GM12874 (cell line): ENCODE data around the gene ACAD9.
A peak's percentile ranks its signal among the peaks of the same experiment; 100 is the strongest.

ENCODE experiments used
- CTCF ChIP-seq: IDR thresholded peaks from 2 replicates; pipeline ENCODE4 v1.5.1; 2011; ENCODE audit warnings: low read depth, mild to moderate bottlenecking, control low read depth, low read length, moderate library complexity; ENCODE audit not compliant: insufficient read depth

Gene ACAD9

GRCh38 chr3:128879125-128879969, at the start of gene ACAD9:
Gene ACAD9, plus strand, starts transcription at chr3:128879620. Its CDS starts 72 bp downstream, at chr3:128879692.
- no peak for TF ChIP-seq CTCF

GRCh38 chr3:128835096-128835495, 44.3 kb upstream of the ACAD9 start:
- no peak for TF ChIP-seq CTCF

DNA sequence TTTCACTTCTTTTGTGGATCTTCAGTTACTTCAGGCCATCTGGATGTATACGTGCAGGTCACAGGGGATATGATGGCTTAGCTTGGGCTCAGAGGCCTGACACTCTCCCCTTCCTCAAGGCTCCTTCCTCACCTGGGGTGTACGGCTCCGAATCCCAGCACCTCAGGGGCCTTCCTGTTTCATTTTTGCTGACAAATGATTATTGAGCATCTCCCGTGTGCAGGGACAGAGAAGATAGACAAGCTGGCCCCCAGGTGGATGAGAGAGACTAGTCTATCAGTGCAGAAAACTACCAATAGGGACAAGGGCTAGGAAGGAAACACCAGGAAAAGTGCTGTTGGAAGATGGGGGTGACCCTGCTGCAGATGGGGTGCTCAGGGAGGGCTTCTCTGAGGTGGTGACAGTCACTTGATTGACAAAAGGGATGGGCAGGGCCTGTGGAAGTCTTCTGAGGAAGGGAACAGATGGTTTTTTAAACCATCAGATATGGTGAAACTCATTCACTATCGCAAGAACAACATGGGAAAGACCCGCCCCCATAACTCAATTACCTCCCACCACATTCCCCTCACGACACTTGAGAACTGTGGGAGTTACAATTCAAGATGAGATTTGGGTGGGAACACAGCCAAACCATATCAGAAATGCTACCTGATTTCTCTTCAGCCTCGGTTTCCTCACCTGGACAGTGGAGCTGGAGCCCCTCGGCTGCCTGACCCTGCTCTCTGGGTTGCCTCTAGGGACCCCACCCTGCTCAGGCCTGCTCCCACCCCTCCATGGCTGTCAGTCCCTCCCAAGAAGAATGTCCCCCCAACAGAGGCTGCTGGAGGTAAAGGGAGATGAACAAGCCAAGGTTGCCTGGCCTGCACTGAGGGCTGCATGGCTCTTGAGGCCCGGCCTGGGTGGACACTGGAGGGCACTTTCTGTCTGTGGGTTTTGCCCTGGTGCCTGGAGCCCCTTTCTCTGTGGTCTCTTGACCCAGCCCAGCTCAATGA, 37.2 kb upstream of the ACAD9 start:
- no peak for TF ChIP-seq CTCF

DNA sequence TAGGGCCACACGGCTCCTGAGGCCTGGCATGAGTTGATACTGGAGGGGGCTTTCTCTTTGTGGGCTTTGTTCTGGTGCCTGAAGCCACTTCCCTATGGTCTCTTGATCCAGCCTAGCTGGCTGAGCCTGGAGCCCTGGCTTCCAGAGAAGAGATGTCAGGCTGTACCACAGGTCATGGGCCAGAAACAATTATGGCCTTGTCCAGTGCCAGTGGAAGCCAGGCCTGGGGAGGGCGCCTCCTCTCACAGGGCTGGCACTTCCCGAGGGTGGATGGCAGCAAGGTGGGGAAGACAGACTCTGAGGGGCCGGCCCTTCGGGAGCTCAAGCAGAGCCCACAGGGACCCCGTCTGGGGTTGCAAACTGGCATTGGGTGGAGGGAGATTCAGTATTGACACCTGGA, 34.9 kb upstream of the ACAD9 start:
- no peak for TF ChIP-seq CTCF

DNA sequence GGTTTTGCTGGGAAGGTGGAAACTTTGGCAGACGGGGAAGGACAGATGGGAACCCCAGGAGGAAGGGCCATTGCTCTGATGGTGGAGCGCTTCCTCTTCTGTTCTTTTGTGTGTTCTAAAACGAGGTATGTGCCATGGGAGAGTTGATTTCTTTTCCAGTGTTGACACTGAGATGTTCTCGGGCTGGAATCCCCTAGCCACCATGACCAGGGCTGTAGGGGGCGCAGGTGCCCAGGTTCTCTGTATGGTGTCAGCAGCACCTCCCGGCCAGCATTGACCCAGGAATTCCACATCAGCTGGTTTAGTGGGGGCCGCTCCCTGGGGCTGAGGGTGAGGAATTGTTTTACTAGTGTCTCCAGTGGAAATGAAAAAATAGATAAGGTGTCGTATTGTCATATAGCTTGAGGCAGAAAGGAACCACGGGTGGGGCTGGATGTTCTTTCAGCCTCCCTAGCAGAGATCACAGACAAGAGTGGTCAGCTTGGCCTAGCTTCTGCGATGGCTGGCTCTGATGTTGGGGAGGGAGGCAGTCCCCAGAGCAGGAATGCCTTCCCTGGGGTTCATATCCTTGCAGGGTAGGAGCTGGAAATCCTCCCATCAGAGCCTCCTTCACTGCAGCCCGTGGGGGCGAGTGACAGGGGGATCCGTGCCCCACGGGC, 34.2 kb upstream of the ACAD9 start:
- TF ChIP-seq CTCF = peak; percentile 35; the same call in 1 of the 2 replicates

GRCh38 chr3:128845778-128846485, 33.5 kb upstream of the ACAD9 start:
- TF ChIP-seq CTCF = peak; percentile 82
